ENCODE measurements around the gene FZD10.

FZD10 gene

DNA sequence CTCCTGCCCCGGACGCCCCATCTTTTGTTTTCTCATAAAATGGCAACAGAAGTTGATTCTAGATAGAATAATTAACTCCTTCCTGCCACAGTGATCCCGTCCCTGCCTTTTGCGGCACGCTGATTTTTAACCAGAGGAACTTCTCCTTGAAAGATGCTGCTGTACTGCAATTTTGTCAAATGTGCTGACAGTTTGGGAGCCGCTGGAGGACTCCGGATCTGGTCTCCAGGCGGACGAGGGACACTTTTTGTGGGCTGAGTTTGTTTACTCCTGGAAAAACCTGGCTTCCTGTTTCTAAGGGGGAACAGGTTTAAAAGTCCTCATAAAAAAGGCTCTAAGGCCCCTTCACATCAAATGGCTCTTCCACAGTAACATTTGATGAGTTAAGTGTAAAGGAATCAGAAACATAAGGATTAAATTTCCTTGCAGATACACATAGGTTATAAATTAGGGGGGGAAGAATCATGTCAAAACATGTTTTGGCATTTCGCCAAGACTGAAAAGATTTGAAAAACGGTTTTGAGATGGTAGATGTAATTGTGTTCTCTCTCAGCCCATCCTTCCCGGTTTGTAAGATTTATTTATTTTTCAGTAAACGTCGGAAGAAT is 15.5 kb downstream of the FZD10 start:
- DNase-seq (ENCODE audit: low read depth in 2 of 2, low spot score in 1 of 2): no peak

GRCh38 chr12:130178282-130178681 is 16.0 kb downstream of the FZD10 start:
- no peak for DNase-seq (ENCODE audit: low read depth in 2 of 2, low spot score in 1 of 2)

DNA sequence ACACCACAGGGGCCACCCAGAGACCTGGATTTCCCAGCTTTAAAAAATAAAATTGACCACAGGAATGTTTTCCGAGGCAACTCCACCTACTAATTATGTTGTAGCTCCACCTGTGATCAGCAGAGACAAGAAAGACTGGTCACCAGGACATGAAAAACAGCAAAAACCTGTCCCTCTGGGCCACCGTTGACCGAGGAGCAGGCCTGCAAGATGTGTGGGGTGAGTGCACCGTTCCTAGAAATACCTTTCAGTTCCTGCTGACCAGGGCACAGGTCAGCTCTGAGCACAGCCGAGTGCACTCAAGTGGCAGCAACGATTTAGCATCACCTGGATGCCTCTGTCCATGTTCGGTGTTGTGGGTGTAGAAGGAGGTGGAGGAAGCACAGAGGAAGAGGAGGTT is 16.9 kb downstream of the FZD10 start:
- no peak for DNase-seq (ENCODE audit: low read depth in 2 of 2, low spot score in 1 of 2)

DNA sequence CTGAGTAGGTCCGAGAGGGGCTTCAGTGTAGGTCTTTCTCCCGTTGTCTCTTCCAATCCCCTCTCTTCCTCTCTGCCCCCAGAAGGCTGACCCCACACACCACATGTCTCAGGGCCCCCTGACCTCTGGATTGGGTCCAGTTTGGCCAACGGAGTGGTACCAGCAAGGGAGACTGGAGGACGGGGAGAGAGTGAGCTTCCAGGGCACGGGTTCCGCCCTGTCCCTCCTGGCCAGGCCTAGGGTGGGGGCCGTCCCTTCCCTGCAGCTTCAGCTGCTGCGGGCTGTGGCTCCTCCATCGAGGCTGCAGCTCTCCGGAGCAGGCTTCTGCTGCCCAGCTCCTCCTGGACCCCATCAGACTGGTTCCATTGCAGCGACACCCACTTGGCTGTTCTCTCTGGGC is 17.4 kb downstream of the FZD10 start:
- DNase-seq (ENCODE audit: low read depth in 2 of 2, low spot score in 1 of 2): no peak

DNA sequence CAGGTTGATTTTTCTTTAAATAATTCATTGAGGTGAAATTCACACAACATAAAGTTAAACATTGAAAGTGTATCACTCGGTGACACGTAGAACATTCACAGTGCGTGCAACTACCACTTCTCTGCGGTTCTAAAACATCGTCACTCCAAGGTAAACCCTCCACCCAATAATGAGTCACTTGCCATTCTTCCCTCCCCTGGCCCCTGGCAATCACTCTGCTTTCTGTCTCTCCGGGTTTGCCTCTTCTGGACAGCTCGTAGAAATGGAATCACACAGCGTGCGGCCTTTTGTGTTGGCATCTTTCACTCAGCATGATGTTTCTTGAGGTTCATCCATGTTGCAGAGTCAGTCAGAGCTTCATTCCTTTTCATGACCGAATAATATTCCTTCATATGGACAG is 18.9 kb downstream of the FZD10 start:
- DNase-seq (ENCODE audit: low read depth in 2 of 2, low spot score in 1 of 2): no peak

GRCh38 chr12:130183585-130184370 is 21.5 kb downstream of the FZD10 start:
- no peak for DNase-seq (ENCODE audit: low read depth in 2 of 2, low spot score in 1 of 2)

DNA sequence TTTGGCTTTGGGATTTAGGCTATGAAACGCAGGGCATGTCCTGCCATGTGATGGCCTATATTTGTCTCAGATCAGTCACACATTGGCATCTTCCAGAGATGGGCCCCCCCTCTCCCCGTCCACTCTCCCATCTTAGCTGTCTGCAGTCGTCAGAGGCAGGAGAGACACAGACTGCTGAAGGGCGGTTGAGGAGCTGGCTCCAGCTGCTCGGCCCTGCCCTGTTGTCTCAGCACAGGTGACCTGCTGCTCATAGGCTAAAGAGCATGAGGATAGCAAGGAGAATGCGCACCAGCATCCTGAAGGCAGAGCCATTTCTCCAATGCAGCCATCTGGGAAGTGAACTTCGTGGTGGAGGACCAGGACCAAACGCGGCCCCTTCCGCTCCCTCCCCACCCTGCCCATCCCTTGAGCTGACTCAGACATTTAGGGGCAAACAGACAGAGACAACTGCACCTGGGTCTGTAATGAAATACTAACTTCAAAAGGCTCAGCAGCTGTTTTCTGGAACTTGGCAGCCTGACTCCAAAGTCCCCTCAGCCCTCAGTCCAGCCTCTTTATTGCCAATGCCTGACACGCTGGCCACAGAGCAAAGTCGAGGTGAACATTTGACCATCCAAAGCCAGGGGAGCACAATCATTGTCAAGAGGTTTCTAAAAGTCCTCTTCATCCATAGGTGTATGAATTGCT is 22.3 kb downstream of the FZD10 start:
- DNase-seq (ENCODE audit: low read depth in 2 of 2, low spot score in 1 of 2): no peak

- no peak for DNase-seq (ENCODE audit: low read depth in 2 of 2, low spot score in 1 of 2)
Observed at GRCh38 chr12:130185455-130186391, 23.5 kb downstream of the FZD10 start.

DNA sequence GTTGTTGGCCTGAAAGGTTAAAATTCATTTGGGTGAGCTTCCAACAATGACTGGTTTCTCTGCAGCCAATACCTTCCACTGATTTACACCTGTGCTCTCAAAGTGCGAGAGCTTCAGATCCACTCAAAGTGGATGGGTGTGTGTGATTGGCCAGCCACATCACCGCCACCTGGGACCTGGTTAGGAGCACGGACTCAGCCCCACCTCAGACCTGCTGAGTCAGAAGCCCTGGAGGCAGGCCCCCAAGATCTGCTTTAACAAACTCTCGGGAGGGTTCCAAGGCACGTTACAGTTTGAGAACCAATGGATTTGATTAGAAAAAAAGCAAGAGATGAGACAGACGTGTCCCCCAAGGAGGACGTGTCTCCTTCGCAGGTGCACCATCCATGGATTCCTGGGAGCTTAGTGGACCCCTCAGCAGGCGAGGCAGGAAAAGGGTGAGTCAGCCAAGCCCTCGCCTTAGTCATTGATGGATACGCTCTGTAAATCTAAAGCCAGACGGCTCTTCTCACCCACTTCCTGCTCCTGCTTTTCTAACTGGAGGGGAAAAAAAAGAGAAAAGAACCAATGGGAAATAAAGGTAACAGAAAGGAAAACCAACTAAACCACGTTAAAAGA is 24.5 kb downstream of the FZD10 start:
- DNase-seq (ENCODE audit: low read depth in 2 of 2, low spot score in 1 of 2): no peak

GRCh38 chr12:130192642-130193345 is 30.5 kb downstream of the FZD10 start:
- DNase-seq (ENCODE audit: low read depth in 2 of 2, low spot score in 1 of 2): no peak

DNA sequence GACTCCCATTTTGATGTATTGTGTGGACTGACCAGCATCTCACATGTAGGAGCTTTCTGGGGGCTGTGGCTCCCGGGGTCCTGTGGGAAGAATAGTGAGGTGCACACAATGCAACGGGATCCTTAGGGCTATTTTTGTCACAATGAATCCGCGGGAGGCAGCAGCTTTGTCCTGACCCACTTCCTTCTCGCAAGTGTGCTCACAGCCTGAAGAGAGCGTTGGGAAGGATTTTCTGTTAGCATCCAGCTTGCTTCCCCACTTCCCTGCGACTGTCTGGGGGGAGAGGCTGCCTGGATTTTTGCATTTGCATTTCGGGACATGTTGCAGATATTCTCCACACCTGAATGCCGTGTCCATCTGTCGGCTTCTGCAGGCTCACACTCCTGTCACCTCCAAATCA is 31.9 kb downstream of the FZD10 start:
- no peak for DNase-seq (ENCODE audit: low read depth in 2 of 2, low spot score in 1 of 2)

DNA sequence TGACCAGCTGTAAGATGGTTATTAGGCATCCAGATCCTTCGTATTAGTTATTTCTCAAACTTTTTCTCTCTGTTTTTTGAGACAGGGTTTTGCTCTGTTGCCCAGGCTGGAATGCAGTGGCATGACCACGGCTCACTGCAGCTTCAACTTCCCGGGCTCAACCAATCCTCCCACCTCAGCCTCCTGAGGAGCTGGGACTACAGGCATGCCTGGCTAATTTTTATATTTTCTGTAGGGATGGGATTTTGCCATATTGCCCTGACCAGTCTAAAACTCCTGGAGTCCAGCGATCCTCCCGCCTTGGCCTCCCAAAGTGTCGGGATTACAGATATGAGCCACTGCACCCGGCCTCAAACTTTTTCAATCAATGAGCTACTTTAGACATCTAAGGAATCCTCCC is 33.1 kb downstream of the FZD10 start:
- no peak for DNase-seq (ENCODE audit: low read depth in 2 of 2, low spot score in 1 of 2)

- no peak for DNase-seq (ENCODE audit: low read depth in 2 of 2, low spot score in 1 of 2)
Observed at GRCh38 chr12:130195776-130196175, 33.5 kb downstream of the FZD10 start.

DNA sequence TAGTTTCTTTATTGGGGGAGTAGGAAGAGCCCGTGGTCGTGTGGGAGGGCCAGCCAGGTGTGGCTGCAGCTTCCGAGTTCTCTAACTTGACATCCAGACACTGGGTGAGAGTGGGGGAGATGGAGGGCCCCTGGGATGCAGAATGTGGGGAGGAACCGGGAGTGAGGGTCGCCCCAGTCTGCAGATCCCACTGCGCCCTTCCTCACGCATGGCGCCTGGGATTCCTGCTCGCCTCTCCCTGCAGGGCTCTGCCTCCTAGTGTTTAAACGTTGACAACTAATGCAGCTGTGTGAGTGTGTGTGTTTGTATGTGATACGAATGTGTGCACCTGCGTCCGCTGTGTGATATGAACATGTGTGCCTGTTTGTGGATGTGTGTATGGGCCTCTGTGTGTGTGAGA is 34.6 kb downstream of the FZD10 start:
- DNase-seq (ENCODE audit: low read depth in 2 of 2, low spot score in 1 of 2): no peak

- no peak for DNase-seq (ENCODE audit: low read depth in 2 of 2, low spot score in 1 of 2)
Observed at GRCh38 chr12:130198026-130198662, 35.9 kb downstream of the FZD10 start.

DNA sequence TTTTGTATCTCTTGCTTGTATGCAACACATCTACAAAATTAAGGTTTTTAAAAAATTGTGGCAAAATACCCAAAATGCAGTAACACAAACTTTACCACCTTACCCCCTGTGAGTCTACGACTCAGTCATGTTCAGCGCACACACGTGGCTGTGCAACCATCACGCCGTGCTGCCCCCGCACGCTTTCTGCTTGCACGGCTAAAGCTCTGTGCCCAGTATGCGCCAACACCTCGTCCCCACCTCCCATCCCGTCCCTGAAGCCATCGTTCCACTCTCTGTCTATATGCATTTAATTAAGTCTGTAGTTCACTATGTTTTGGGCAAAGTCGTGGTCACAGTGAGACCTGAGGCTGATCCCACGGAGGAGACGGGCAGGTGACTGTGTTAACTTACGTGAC is 36.4 kb downstream of the FZD10 start:
- no peak for DNase-seq (ENCODE audit: low read depth in 2 of 2, low spot score in 1 of 2)

DNA sequence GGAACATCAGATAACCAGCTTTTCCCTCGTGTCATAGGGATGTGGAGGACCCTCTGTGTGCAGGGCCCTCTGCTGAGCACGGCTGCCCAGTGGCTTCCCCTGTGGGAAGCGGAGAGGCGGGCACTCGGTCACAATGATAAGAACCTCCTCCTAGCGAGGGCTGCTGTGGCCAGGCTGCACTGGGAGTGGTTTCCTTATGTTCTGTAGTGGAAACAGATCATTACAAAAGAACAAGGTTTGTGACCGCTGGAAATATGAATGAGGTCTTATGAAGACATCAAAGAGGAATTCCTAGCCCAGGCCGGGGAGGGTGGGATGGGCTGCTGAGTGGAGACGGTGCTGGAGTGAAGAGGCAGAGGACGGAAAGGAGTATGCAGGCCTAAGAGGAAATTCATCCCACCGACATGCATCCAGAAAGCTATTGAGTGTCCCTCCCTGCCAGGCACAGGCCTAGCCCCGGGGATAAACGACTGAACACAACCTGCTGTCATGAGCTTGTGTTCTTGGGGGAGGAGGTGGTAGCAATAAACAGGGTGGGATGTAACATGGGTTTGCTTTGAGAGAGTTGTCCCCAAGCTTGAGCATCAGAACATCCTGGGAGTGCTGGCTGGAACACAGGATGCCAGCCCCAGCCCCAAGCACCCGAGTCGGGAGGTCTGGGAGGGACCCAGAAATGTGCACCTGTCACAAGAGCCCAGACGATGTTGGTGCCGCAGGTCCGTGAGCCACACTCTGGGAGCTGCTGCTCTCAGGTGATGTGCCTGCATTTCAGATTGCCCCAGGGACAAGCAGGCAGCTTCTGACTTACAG is 37.5 kb downstream of the FZD10 start:
- no peak for DNase-seq (ENCODE audit: low read depth in 2 of 2, low spot score in 1 of 2)

- no peak for DNase-seq (ENCODE audit: low read depth in 2 of 2, low spot score in 1 of 2)
Observed at GRCh38 chr12:130200445-130200844, 38.2 kb downstream of the FZD10 start.

DNA sequence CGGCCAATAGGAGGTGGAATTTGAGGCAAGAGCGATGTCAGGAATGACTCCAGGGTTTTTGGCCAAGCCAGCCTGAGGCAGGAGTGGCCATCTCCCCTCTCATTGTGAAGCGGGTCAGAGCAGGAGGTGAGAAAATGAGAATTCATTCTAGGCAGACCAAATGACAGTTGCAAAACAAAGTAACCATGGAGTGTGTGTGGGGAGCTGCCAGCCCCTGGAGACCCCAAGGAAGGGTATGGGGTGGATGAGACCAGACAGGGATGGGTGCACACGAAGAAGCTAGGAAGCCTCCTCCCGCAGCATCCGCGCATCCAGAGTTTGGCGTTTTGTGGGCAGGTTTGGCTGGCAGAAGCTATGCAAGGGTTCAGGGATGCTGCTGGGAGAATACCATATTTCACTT is 38.8 kb downstream of the FZD10 start:
- no peak for DNase-seq (ENCODE audit: low read depth in 2 of 2, low spot score in 1 of 2)
